Stimulated activated CD8-positive, alpha-beta memory T cell treated with anti-CD3 and anti-CD28 coated beads, Interleukin-4, amount 100 ng/mL, for 4 hours (primary cell): ENCODE results near the gene TMPO.
A peak's percentile ranks its signal among the peaks of the same experiment; 100 is the strongest.
"Not testable (repeated sequence)": the region's sequence is repeated elsewhere in the genome, so short reads cannot be mapped to it uniquely, and the experiment has no call there.

Experiments
- DNase-seq, 2 donors: peaks; one replicate each; pipeline ENCODE4 v3.0.0-alpha.2; 2020; ENCODE audit warnings: low read depth in 2 of 2, low spot score in 1 of 2

The TMPO gene

GRCh38 chr12:98515287-98516110, at the start of gene TMPO:
TSS of gene TMPO (plus strand) at chr12:98515590. CDS start at chr12:98515868, 278 bp downstream.
- DNase-seq: peak; percentile 84 to 87

- DNase-seq: no peak
Observed at GRCh38 chr12:98465950-98466602, 49.3 kb upstream of the TMPO start.

- DNase-seq: no peak
Observed at GRCh38 chr12:98466640-98467400, 48.6 kb upstream of the TMPO start.

GRCh38 chr12:98469109-98469508, 46.3 kb upstream of the TMPO start:
- no peak for DNase-seq

- DNase-seq: no peak
Observed at GRCh38 chr12:98470469-98471082, 44.8 kb upstream of the TMPO start.

GRCh38 chr12:98471085-98471484, 44.3 kb upstream of the TMPO start:
- no peak for DNase-seq

GRCh38 chr12:98475565-98475908, 39.9 kb upstream of the TMPO start:
- DNase-seq: no peak

- DNase-seq: no peak
Observed at GRCh38 chr12:98478606-98479005, 36.8 kb upstream of the TMPO start.

GRCh38 chr12:98483621-98484503, 31.5 kb upstream of the TMPO start:
- DNase-seq: no peak

GRCh38 chr12:98485792-98486340, 29.5 kb upstream of the TMPO start:
- no peak for DNase-seq

- DNase-seq: not testable (repeated sequence)
Observed at GRCh38 chr12:98488416-98488815, 27.0 kb upstream of the TMPO start.

GRCh38 chr12:98489176-98489575, 26.2 kb upstream of the TMPO start:
- no peak for DNase-seq

GRCh38 chr12:98490501-98491453, 24.6 kb upstream of the TMPO start:
- DNase-seq: peak; percentile 61 to 75

GRCh38 chr12:98492580-98493140, 22.7 kb upstream of the TMPO start:
- no peak for DNase-seq

GRCh38 chr12:98501266-98501629, 14.1 kb upstream of the TMPO start:
- not testable (repeated sequence) for DNase-seq

GRCh38 chr12:98503342-98503591, 12.1 kb upstream of the TMPO start:
- DNase-seq: peak; percentile 73 to 84

GRCh38 chr12:98503592-98504367, 11.6 kb upstream of the TMPO start:
- DNase-seq: peak; percentile 85 to 89

GRCh38 chr12:98504368-98504617, 11.1 kb upstream of the TMPO start:
- no peak for DNase-seq

GRCh38 chr12:98509063-98509462, 6.3 kb upstream of the TMPO start:
- no peak for DNase-seq
